ENCODE measurements around the gene LLPH. TPM values are rescaled to one million over a fixed set of nuclear protein-coding genes. Genes with fewer than 3 reads are reported as not detected.

LLPH gene
- total RNA-seq, 5 donors from 2014 or later (not counting 1 experiment from before 2014, with no cell fraction given), result 16.6 to 24.3 (median 22.3) TPM

DNA sequence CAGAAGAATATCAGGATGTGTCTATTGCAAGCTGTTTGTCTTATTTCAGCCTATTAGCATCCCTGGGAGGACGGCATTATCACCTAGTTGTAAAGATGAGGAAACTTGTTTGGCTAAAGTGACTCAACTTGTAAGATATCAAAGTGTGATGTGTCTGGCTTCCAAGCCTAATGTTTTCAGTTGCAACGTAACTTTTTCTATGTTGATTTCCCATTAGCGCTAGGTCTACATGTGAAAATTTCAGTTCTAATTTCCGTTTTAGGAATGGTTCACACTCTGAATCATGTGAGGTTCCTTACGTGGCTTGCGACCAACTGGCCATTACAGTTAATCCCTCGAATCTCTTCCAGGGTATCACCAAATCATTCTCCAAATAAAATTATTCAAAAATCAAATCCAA is 58.0 kb downstream of the LLPH start:
- H3K27me3 Mint-ChIP-seq, result peaks cover 16 to 19% of the 10 kb centered on the region in 2 donors
- POLR2A ChIA-PET, result no interaction called here
- Histone ChIP-seq H3K9me3 (no peaks in the 10 kb centered on the region), H3K27me3 (replicated peaks in 1 of 2; ENCODE audit: control insufficient read depth in 2 of 2, extremely low read depth in 1 of 2, insufficient read depth in 2 of 2, low read length in 1 of 2) (peaks cover 0 to 8% of the 10 kb centered on the region in 2 experiments), H3K36me3 (ENCODE audit: control insufficient read depth in 2 of 2, extremely low read depth in 1 of 2, insufficient read depth in 1 of 2, low read length in 1 of 2) (no peaks in the 10 kb centered on the region), H3K4me3 (ENCODE audit: control insufficient read depth in 1 of 2, extremely low read depth in 1 of 2, low read length in 1 of 2) (no peak overlapping the region), H3K4me1 (ENCODE audit: control insufficient read depth in 1 of 2, extremely low read depth in 1 of 2, insufficient read depth in 2 of 2, low read length in 2 of 2) (no peaks in the 10 kb centered on the region), H3K27ac (ENCODE audit: low read length) (no peak overlapping the region)
- no peak for ATAC-seq (replicated peaks in 1 of 4)
- no peaks in the 10 kb centered on the region for H3K36me3 Mint-ChIP-seq
- WGBS (ENCODE audit: insufficient coverage), result 65% methylated on average over 4 of the region's 7 CpGs
- DNase-seq, result no peak
- H3K4me3 Mint-ChIP-seq, result no peak overlapping the region
- no peak overlapping the region for H3K27ac Mint-ChIP-seq
- CTCF ChIA-PET, result no interaction called here
- no peaks in the 10 kb centered on the region for H3K4me1 Mint-ChIP-seq
- no peaks in the 10 kb centered on the region for H3K9me3 Mint-ChIP-seq

GRCh38 chr12:66072135-66072534 is 58.4 kb downstream of the LLPH start:
- Histone ChIP-seq H3K4me3 (ENCODE audit: control insufficient read depth in 1 of 2, extremely low read depth in 1 of 2, low read length in 1 of 2) (no peak overlapping the region), H3K36me3 (ENCODE audit: control insufficient read depth in 2 of 2, extremely low read depth in 1 of 2, insufficient read depth in 1 of 2, low read length in 1 of 2) (no peaks in the 10 kb centered on the region), H3K4me1 (ENCODE audit: control insufficient read depth in 1 of 2, extremely low read depth in 1 of 2, insufficient read depth in 2 of 2, low read length in 2 of 2) (no peaks in the 10 kb centered on the region), H3K27me3 (replicated peaks in 1 of 2; ENCODE audit: control insufficient read depth in 2 of 2, extremely low read depth in 1 of 2, insufficient read depth in 2 of 2, low read length in 1 of 2) (peaks cover 0 to 8% of the 10 kb centered on the region in 2 experiments), H3K27ac (ENCODE audit: low read length) (no peak overlapping the region), H3K9me3 (no peaks in the 10 kb centered on the region)
- Mint-ChIP-seq H3K4me3 (no peak overlapping the region), H3K9me3 (no peaks in the 10 kb centered on the region), H3K27me3 (peaks cover 13 to 19% of the 10 kb centered on the region in 2 donors), H3K27ac (no peak overlapping the region), H3K4me1 (peaks cover 2 to 4% (median 2%) of the 10 kb centered on the region in 3 donors), H3K36me3 (no peaks in the 10 kb centered on the region)
- DNase-seq, result no peak
- CTCF ChIA-PET, result no interaction called here
- POLR2A ChIA-PET, result no interaction called here
- ATAC-seq (replicated peaks in 1 of 4), result no peak
- WGBS (ENCODE audit: insufficient coverage), result no CpG with 5 or more reads among the region's 2 CpGs

DNA sequence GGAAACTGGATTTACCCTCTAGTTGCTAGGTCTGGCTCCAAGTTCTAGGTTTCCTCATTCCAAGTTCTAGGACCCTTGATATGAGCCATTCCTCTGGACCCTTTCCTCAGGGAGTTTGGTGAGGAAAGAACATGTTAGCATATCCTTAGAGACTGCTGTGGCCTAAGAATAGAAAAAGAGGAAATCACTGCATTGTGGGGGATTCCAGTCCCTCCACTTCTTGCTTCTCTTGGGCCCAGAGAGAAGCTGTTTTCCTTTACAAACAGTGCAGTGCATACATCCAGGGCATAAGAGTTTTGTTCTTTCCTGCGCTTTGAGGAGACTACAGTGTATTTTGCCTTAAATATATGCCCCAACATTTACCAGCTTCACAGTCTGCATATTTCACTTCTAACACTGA is 59.0 kb downstream of the LLPH start:
- no peak for DNase-seq
- ChIA-PET POLR2A (no interaction called here), CTCF (no interaction called here)
- H3K27ac Mint-ChIP-seq, result no peak overlapping the region
- H3K4me1 ChIP-seq (ENCODE audit: control insufficient read depth in 1 of 2, extremely low read depth in 1 of 2, insufficient read depth in 2 of 2, low read length in 2 of 2), result peaks cover 0 to 4% of the 10 kb centered on the region in 2 experiments
- no peak for ATAC-seq (replicated peaks in 1 of 4)
- H3K4me3 ChIP-seq (ENCODE audit: control insufficient read depth in 1 of 2, extremely low read depth in 1 of 2, low read length in 1 of 2), result no peak overlapping the region
- no peak overlapping the region for H3K27ac ChIP-seq (ENCODE audit: low read length)
- no peaks in the 10 kb centered on the region for H3K9me3 ChIP-seq
- no peaks in the 10 kb centered on the region for H3K36me3 ChIP-seq (ENCODE audit: control insufficient read depth in 2 of 2, extremely low read depth in 1 of 2, insufficient read depth in 1 of 2, low read length in 1 of 2)
- H3K27me3 ChIP-seq (replicated peaks in 1 of 2; ENCODE audit: control insufficient read depth in 2 of 2, extremely low read depth in 1 of 2, insufficient read depth in 2 of 2, low read length in 1 of 2), result peaks cover 0 to 8% of the 10 kb centered on the region in 2 experiments
- H3K4me1 Mint-ChIP-seq, result peaks cover 7 to 9% (median 8%) of the 10 kb centered on the region in 3 donors
- no CpG with 5 or more reads among the region's 1 CpG for WGBS (ENCODE audit: insufficient coverage)
- H3K36me3 Mint-ChIP-seq, result no peaks in the 10 kb centered on the region
- H3K27me3 Mint-ChIP-seq, result peaks cover 14 to 19% of the 10 kb centered on the region in 2 donors
- no peaks in the 10 kb centered on the region for H3K9me3 Mint-ChIP-seq
- no peak overlapping the region for H3K4me3 Mint-ChIP-seq

DNA sequence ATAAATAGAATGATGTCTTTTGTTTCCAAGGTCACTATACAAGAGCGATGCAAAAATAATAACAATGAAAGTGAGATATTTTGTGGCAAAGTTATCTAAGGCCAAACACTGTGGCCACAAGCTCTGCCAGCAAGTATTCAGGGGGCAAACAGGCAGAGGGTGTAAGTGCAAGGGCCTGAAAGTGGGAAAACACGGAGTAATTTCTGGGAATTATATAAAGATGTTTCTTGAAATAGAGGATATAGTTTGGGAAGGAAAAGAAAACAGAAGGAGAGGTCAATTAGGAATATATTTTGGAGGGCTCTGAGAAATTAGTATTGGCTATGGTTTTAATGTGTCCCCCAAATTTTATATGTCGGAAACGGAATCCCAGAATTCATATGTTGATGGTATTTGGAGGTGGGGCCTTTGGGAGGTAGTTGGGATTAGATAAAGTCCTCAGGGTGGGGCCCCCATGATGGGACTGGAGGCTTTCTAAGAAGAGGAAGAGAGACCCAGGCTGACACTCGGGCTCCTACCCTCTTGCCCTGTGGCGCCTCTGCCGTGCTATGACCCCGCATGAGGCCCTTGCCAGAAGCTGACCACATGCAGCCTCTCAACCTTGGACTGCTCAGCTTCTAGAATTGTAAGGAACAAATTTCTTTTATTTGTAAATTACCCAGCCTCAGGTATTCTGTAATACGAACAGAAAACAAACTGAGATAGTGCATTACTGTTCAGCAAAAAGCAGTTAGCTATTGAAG is 60.0 kb downstream of the LLPH start:
- Mint-ChIP-seq H3K36me3 (no peaks in the 10 kb centered on the region), H3K9me3 (no peaks in the 10 kb centered on the region), H3K27me3 (peaks cover 10 to 13% of the 10 kb centered on the region in 2 donors), H3K4me1 (peaks cover 17 to 19% (median 18%) of the 10 kb centered on the region in 3 donors), H3K27ac (no peak overlapping the region), H3K4me3 (no peak overlapping the region)
- ATAC-seq (replicated peaks in 1 of 4) (no peak), DNase-seq (no peak)
- WGBS (ENCODE audit: insufficient coverage), result 90% methylated on average over 3 of the region's 9 CpGs
- H3K27me3 ChIP-seq (replicated peaks in 1 of 2; ENCODE audit: control insufficient read depth in 2 of 2, extremely low read depth in 1 of 2, insufficient read depth in 2 of 2, low read length in 1 of 2), result peaks cover 0 to 8% of the 10 kb centered on the region in 2 experiments
- H3K4me3 ChIP-seq (ENCODE audit: control insufficient read depth in 1 of 2, extremely low read depth in 1 of 2, low read length in 1 of 2), result no peak overlapping the region
- no peak overlapping the region for H3K27ac ChIP-seq (ENCODE audit: low read length)
- H3K9me3 ChIP-seq, result no peaks in the 10 kb centered on the region
- peaks cover 0 to 5% of the 10 kb centered on the region in 2 experiments for H3K4me1 ChIP-seq (ENCODE audit: control insufficient read depth in 1 of 2, extremely low read depth in 1 of 2, insufficient read depth in 2 of 2, low read length in 2 of 2)
- CTCF ChIA-PET, result no interaction called here
- no peaks in the 10 kb centered on the region for H3K36me3 ChIP-seq (ENCODE audit: control insufficient read depth in 2 of 2, extremely low read depth in 1 of 2, insufficient read depth in 1 of 2, low read length in 1 of 2)
- POLR2A ChIA-PET, result no interaction called here

DNA sequence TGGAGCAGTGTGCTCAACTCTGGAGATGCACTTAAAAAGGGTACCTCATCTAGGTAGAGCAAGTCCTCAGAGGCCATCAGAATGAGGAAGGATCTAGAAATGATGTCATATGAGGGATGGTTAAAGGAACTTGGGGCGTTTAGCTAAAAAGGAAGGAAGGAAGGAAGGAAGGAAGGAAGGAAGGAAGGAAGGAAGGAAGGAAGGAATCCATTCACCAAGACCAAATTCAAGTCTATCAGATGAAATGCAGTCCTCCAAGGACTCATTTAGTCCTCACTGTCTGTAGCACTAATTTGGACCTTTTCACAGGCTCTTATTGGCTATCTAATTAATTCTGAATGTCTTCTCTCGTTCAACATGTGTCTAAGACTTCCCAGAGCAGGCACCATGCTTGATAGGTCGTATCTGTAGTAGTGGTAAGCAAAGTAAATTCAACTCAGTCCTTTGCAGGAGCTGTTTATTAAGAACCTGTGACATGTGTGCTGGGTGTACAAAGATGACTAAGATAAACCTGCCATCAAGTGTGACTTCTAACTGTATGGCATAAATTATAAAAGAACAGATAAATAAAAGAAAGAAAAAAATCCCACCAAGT is 63.5 kb downstream of the LLPH start:
- Histone ChIP-seq H3K9me3 (no peaks in the 10 kb centered on the region), H3K4me1 (ENCODE audit: control insufficient read depth in 1 of 2, extremely low read depth in 1 of 2, insufficient read depth in 2 of 2, low read length in 2 of 2) (peaks cover 0 to 5% of the 10 kb centered on the region in 2 experiments), H3K27ac (ENCODE audit: low read length) (no peak overlapping the region), H3K4me3 (ENCODE audit: control insufficient read depth in 1 of 2, extremely low read depth in 1 of 2, low read length in 1 of 2) (no peak overlapping the region), H3K27me3 (replicated peaks in 1 of 2; ENCODE audit: control insufficient read depth in 2 of 2, extremely low read depth in 1 of 2, insufficient read depth in 2 of 2, low read length in 1 of 2) (peaks cover 0 to 5% of the 10 kb centered on the region in 2 experiments), H3K36me3 (ENCODE audit: control insufficient read depth in 2 of 2, extremely low read depth in 1 of 2, insufficient read depth in 1 of 2, low read length in 1 of 2) (no peaks in the 10 kb centered on the region)
- Mint-ChIP-seq H3K9me3 (no peaks in the 10 kb centered on the region), H3K4me3 (no peak overlapping the region), H3K4me1 (peaks cover 17 to 20% (median 19%) of the 10 kb centered on the region in 3 donors), H3K36me3 (no peaks in the 10 kb centered on the region), H3K27ac (no peak overlapping the region), H3K27me3 (peaks cover 11 to 13% of the 10 kb centered on the region in 2 donors)
- DNase-seq, result no peak
- ATAC-seq (replicated peaks in 1 of 4), result no peak
- ChIA-PET POLR2A (interaction anchor here in 1 of 2 donors (0.6 kb wide), 1 partner anchor 897 kb away, joined by 5 read pairs; the partner anchor contains the start of gene LEMD3), CTCF (interaction anchor here in 1 of 2 donors (0.6 kb wide), 2 partner anchors 823 to 982 kb away, joined by 3 read pairs; no protein-coding TSS in a partner anchor)
- 33% methylated on average over 1 of the region's 3 CpGs for WGBS (ENCODE audit: insufficient coverage)

Measured in T-cell (primary cell).